Heart left ventricle (tissue), 13 donors: ENCODE results near the gene PPFIBP1.

ENCODE experiments used
- CTCF ChIP-seq, 12 donors: fragments of 200-600 bp; sonication (generic) in 4 of 12; IDR thresholded peaks; one replicate each; pipeline versions ENCODE4 v1.5.0 to v1.8.0; 2018 to 2022; ENCODE audit warnings: antibody characterized with exemption in 12 of 12, mild to moderate bottlenecking in 5 of 12
- POLR2A ChIP-seq, 2 donors: fragments of 450-650 bp; IDR thresholded peaks; one replicate each; pipeline ENCODE4 v1.6.1; 2017; ENCODE audit warnings: antibody characterized with exemption in 2 of 2, mild to moderate bottlenecking in 2 of 2, moderate library complexity in 2 of 2
- donor health status: ischemic (EF 13 %, LVEDD 7.1; RV severe dilation, severe dysfunction).
- donor health status: DM: no; HTN: yes; CAD: no.
- donor health status: DM: no; HTN: no; CAD: no.
- donor health status: ischemic (EF 25% LVEDD 6.9; RV normal size, moderate dysfunction).
- donor health status: ischemic (EF 25% LVEDD 5.7; RV mildly dilated, moderate dysfunction).
- donor health status: ischemic (EF 35%, LVEDD 5.7; RV mildly dilated, moderate dysfunction).
- donor health status: nonischemic (EF 11% LVEDD 7.7; RV severe dilation, severe dysfunction).
- donor health status: DM: yes; HTN: yes; CAD: no.
- donor health status: PGD.
- donor health status: ischemic (EF 29% LVEDD 5.4; RV normal size, mild dysfunction).
- donor health status: nonischemic (EF 23%, LVEDD 6.1; RV moderate dilation, normal function).

GRCh38 chr12:27560126-27560525 lies 36.1 kb downstream of the PPFIBP1 start:
- TF ChIP-seq CTCF (IDR thresholded peaks at IDR 0.05) = no peak
- TF ChIP-seq POLR2A (IDR thresholded peaks at IDR 0.05) = no peak
